Osteocyte (in vitro differentiated cells): ENCODE measurements around the gene C4orf50. TPM values are rescaled to one million over a fixed set of nuclear protein-coding genes. Genes with fewer than 3 reads are reported as not detected.

ENCODE experiments used
- DNase-seq: peaks from one replicate; pipeline ENCODE4 v3.0.0; 2021; ENCODE audit warnings: mixed read lengths; ENCODE audit not compliant: unreplicated experiment; ENCODE audit errors: extremely low spot score
- H3K27ac Mint-ChIP-seq: one replicate; pipeline ENCODE4 v1.8.0; 2021; ENCODE audit warnings: mild to moderate bottlenecking, mixed read lengths; ENCODE audit not compliant: unreplicated experiment
- H3K27me3 Mint-ChIP-seq: one replicate; pipeline ENCODE4 v1.8.0; 2021; ENCODE audit warnings: mixed read lengths; ENCODE audit not compliant: unreplicated experiment
- H3K36me3 Mint-ChIP-seq: one replicate; pipeline ENCODE4 v1.8.0; 2021; ENCODE audit warnings: mixed read lengths; ENCODE audit not compliant: unreplicated experiment
- H3K4me1 Mint-ChIP-seq: one replicate; pipeline ENCODE4 v1.8.0; 2021; ENCODE audit warnings: mixed read lengths; ENCODE audit not compliant: unreplicated experiment
- H3K4me3 Mint-ChIP-seq: one replicate; pipeline ENCODE4 v1.8.0; 2021; ENCODE audit warnings: mild to moderate bottlenecking, moderate library complexity, mixed read lengths; ENCODE audit not compliant: unreplicated experiment
- H3K9me3 Mint-ChIP-seq: one replicate; pipeline ENCODE4 v1.8.0; 2021; ENCODE audit warnings: mixed read lengths; ENCODE audit not compliant: unreplicated experiment
- total RNA-seq: library from RNA; stranded (reverse); gene quantifications from 2 replicates; pipeline ENCODE4 v1.2.1, GENCODE V29; 2021
- TF ChIP-seq, protein P1 (sequence below): fragments of 200-600 bp; sonication (generic); IDR thresholded peaks from 2 replicates; pipeline ENCODE4 v1.5.0; 2021; ENCODE audit warnings: antibody characterized with exemption, mild to moderate bottlenecking, moderate library complexity

The C4orf50 gene
- total RNA-seq, 1 donor from 2014 or later, result not detected

DNA sequence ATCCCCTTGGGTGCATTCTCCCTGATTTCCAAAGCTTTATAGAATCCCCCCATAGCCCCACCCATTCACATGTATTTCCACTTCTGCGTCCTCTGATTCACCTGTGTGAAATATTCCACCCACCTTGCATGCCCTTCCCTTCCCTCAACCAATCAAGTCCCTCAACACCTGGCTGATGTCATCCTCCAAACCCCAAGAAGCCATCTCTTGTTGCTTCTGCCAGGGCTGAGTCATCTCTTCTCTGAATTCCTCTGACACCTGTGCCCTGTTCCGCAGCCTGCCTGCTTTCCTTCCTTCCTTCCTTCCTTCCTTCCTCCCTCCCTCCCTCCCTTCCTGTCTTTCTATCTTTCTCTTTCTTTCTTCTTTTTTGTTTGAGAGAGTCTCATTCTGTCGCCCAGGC is 135.3 kb downstream of the C4orf50 start:
- TF ChIP-seq, protein P1, sequence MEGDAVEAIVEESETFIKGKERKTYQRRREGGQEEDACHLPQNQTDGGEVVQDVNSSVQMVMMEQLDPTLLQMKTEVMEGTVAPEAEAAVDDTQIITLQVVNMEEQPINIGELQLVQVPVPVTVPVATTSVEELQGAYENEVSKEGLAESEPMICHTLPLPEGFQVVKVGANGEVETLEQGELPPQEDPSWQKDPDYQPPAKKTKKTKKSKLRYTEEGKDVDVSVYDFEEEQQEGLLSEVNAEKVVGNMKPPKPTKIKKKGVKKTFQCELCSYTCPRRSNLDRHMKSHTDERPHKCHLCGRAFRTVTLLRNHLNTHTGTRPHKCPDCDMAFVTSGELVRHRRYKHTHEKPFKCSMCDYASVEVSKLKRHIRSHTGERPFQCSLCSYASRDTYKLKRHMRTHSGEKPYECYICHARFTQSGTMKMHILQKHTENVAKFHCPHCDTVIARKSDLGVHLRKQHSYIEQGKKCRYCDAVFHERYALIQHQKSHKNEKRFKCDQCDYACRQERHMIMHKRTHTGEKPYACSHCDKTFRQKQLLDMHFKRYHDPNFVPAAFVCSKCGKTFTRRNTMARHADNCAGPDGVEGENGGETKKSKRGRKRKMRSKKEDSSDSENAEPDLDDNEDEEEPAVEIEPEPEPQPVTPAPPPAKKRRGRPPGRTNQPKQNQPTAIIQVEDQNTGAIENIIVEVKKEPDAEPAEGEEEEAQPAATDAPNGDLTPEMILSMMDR, result no peak
- no peak for DNase-seq
- Mint-ChIP-seq H3K27ac (no peak overlapping the region), H3K4me3 (no peak overlapping the region), H3K36me3 (no peaks in the 10 kb centered on the region), H3K9me3 (no peaks in the 10 kb centered on the region), H3K27me3 (peaks cover 7% of the 10 kb centered on the region), H3K4me1 (peaks cover 8% of the 10 kb centered on the region)

DNA sequence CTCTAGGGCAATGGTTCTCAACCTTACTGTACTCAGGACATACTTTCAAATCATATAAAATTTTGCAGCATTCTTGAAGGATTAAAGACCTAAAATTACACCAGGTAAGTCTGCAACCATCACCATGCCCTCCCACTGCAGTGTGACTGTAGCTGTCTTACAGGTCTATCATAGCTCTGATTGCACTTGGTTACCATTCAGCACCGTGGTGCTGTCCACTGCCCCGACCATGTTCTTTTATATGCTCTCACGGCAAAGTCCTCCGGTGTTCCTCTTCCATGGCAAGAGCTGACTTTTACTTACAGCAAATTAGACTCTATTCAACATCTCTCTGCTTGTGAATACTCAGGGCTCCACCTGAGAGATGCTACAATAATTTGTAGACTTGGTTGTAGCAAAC is 136.9 kb downstream of the C4orf50 start:
- Mint-ChIP-seq H3K27me3 (peaks cover 2% of the 10 kb centered on the region), H3K36me3 (no peaks in the 10 kb centered on the region), H3K9me3 (no peaks in the 10 kb centered on the region), H3K4me3 (no peak overlapping the region), H3K4me1 (no peaks in the 10 kb centered on the region), H3K27ac (no peak overlapping the region)
- TF ChIP-seq, protein P1, result no peak
- no peak for DNase-seq

DNA sequence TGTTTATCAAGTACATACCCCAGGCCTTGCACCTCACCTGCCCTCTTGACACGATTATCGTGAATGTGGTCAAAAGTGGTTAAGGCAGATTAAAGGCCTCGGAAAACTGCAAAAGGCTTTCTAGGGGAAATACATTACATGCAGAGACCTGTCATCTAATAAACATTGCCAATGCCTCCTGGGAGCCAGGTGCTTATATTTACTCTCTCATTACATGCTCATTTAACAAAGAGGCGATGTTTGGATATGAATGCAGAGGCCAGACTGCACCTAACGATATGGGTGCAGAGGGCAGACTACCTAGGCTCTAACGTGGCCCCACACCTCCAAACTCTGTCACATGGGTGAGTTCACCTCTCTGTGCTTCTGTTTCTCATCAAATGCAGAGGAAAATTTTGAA is 139.9 kb downstream of the C4orf50 start:
- no peaks in the 10 kb centered on the region for H3K36me3 Mint-ChIP-seq
- no peak for DNase-seq
- no peak overlapping the region for H3K27ac Mint-ChIP-seq
- TF ChIP-seq, protein P1, result no peak
- H3K27me3 Mint-ChIP-seq, result no peaks in the 10 kb centered on the region
- H3K4me1 Mint-ChIP-seq, result peaks cover 17% of the 10 kb centered on the region
- H3K9me3 Mint-ChIP-seq, result no peaks in the 10 kb centered on the region
- H3K4me3 Mint-ChIP-seq, result no peak overlapping the region

DNA sequence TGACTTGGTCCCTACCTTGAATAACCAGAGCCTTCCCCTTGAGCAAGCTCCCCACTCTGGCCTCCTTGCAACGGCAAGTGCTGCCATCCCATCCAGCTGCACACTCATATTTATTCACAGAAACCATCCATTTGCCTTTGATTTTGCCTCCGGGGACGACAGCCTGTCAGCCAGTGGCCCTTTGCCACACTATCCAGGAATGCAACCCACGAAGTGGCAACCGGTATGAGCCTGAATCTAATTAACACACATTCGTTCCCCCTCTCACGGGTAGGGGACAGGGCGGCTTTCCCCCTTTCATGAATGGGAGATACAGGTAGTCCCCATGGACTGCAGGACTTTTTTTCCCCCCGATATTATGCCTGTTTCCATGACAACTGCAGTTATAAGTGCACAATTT is 140.8 kb downstream of the C4orf50 start:
- H3K36me3 Mint-ChIP-seq, result no peaks in the 10 kb centered on the region
- TF ChIP-seq, protein P1, result no peak
- no peak overlapping the region for H3K27ac Mint-ChIP-seq
- peaks cover 3% of the 10 kb centered on the region for H3K27me3 Mint-ChIP-seq
- no peaks in the 10 kb centered on the region for H3K9me3 Mint-ChIP-seq
- H3K4me1 Mint-ChIP-seq, result peaks cover 17% of the 10 kb centered on the region
- no peak for DNase-seq
- no peak overlapping the region for H3K4me3 Mint-ChIP-seq

DNA sequence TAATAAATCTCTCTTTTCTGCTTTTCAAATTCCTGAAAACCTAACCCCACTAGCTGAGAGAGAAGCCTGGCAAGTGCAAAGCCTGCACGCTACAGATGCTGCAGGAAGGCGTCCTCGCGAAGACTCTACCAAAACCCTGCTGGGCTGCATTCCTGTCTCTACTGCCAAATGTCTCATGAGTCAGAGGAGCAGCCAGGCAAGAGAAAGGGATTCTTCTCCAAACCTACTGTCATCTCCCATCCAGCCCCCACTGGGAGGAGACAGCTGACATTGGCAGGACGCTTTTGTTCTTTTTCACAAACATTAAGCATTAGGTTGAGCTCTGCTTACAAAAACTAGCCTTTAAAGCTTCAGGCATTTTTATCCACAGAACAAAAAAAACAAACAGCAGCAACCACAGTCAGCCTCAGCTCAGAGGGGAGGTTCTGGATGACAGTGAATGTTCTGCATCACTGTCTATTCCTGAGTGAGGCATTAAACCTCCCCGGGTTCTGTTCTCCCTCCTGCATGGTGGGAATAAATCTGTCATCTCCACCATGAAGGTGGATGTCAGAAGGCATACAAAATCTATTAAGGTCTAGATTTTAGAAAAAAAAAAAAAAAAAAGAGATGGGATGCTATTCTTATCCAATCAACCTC is 143.3 kb downstream of the C4orf50 start:
- Mint-ChIP-seq H3K27ac (no peak overlapping the region), H3K9me3 (no peaks in the 10 kb centered on the region), H3K27me3 (peaks cover 3% of the 10 kb centered on the region), H3K4me3 (no peak overlapping the region), H3K4me1 (peaks cover 17% of the 10 kb centered on the region), H3K36me3 (no peaks in the 10 kb centered on the region)
- TF ChIP-seq, protein P1, result no peak
- no peak for DNase-seq
